Measurements from ENCODE around the gene GPC5. TPM values are rescaled to one million over a fixed set of nuclear protein-coding genes. Genes with fewer than 3 reads are reported as not detected.

The GPC5 gene
- total RNA-seq, 1 experiment from 2014 or later = 0.26 TPM

- Histone ChIP-seq H3K9me3 (ENCODE audit: control insufficient read depth, insufficient read depth, low read depth, low read length) (no peaks in the 10 kb centered on the region), H3K27me3 (ENCODE audit: control insufficient read depth, insufficient read depth, low read length) (no peaks in the 10 kb centered on the region), H3K36me3 (ENCODE audit: control insufficient read depth, insufficient read depth, low read length) (no peaks in the 10 kb centered on the region), H3K4me3 (ENCODE audit: low read depth in 2 of 2, low read length in 2 of 2) (no peak overlapping the region), H3K4me1 (ENCODE audit: control insufficient read depth, insufficient read depth, low read length) (no peaks in the 10 kb centered on the region), H3K27ac (ENCODE audit: low read length) (no peak overlapping the region)
- no TSS peak for BruUV-seq (replicated peaks)
- TF ChIP-seq, protein P1, sequence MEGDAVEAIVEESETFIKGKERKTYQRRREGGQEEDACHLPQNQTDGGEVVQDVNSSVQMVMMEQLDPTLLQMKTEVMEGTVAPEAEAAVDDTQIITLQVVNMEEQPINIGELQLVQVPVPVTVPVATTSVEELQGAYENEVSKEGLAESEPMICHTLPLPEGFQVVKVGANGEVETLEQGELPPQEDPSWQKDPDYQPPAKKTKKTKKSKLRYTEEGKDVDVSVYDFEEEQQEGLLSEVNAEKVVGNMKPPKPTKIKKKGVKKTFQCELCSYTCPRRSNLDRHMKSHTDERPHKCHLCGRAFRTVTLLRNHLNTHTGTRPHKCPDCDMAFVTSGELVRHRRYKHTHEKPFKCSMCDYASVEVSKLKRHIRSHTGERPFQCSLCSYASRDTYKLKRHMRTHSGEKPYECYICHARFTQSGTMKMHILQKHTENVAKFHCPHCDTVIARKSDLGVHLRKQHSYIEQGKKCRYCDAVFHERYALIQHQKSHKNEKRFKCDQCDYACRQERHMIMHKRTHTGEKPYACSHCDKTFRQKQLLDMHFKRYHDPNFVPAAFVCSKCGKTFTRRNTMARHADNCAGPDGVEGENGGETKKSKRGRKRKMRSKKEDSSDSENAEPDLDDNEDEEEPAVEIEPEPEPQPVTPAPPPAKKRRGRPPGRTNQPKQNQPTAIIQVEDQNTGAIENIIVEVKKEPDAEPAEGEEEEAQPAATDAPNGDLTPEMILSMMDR (IDR thresholded peaks at IDR 0.05) = no peak
- TF ChIP-seq TCF7L2 (IDR thresholded peaks at IDR 0.05; ENCODE audit: low read depth, low read length) (no peak), POLR2AphosphoS5 (IDR thresholded peaks at IDR 0.05; ENCODE audit: low read depth, low read length) (no peak), SIN3A (IDR thresholded peaks at IDR 0.05; ENCODE audit: borderline replicate concordance, insufficient read depth, low read depth, low read length) (no peak)
- TF ChIP-seq, protein P2, sequence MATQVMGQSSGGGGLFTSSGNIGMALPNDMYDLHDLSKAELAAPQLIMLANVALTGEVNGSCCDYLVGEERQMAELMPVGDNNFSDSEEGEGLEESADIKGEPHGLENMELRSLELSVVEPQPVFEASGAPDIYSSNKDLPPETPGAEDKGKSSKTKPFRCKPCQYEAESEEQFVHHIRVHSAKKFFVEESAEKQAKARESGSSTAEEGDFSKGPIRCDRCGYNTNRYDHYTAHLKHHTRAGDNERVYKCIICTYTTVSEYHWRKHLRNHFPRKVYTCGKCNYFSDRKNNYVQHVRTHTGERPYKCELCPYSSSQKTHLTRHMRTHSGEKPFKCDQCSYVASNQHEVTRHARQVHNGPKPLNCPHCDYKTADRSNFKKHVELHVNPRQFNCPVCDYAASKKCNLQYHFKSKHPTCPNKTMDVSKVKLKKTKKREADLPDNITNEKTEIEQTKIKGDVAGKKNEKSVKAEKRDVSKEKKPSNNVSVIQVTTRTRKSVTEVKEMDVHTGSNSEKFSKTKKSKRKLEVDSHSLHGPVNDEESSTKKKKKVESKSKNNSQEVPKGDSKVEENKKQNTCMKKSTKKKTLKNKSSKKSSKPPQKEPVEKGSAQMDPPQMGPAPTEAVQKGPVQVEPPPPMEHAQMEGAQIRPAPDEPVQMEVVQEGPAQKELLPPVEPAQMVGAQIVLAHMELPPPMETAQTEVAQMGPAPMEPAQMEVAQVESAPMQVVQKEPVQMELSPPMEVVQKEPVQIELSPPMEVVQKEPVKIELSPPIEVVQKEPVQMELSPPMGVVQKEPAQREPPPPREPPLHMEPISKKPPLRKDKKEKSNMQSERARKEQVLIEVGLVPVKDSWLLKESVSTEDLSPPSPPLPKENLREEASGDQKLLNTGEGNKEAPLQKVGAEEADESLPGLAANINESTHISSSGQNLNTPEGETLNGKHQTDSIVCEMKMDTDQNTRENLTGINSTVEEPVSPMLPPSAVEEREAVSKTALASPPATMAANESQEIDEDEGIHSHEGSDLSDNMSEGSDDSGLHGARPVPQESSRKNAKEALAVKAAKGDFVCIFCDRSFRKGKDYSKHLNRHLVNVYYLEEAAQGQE (IDR thresholded peaks at IDR 0.05; ENCODE audit: insufficient read depth in 1 of 2, low read depth in 2 of 2, low read length in 1 of 2) = no peak
- POLR2A ChIA-PET = no interaction called here
- in situ Hi-C loops (cut with HindIII; ENCODE audit: low pct_unique_long_range_greater_than_20kb, low sequenced_read_pairs) = no loop called here
- intact Hi-C loops (cut with micrococcal nuclease; ENCODE audit: unreplicated experiment) = no loop called here
- ATAC-seq = no peak
- CTCF ChIA-PET = no interaction called here
- no peak for DNase-seq (ENCODE audit: low read depth, low spot score)
These were observed 909.3 kb downstream of the GPC5 start for GRCh38 chr13:92307752-92308151.

DNA sequence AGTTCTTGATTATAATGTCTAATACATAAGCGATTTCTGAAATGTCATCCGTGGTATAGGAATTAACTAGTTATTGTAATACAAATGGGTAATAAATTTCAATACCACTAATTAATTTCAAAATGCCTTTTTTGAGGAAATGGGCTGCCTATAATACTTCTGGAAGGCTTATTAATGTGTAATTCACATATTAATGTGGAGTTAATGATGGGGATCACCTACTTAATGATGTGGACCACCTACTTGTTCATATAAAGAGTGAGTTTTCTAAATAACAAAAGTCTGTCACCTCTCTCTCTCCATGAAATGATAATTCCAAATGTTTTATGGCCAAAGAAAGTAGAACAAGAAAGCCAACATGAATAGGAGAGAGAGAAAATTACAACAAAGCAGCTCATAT lies 914.4 kb downstream of the GPC5 start:
- no TSS peak for BruUV-seq (replicated peaks)
- DNase-seq (ENCODE audit: low read depth, low spot score) = no peak
- Histone ChIP-seq H3K9me3 (ENCODE audit: control insufficient read depth, insufficient read depth, low read depth, low read length) (no peaks in the 10 kb centered on the region), H3K36me3 (ENCODE audit: control insufficient read depth, insufficient read depth, low read length) (no peaks in the 10 kb centered on the region), H3K27ac (ENCODE audit: low read length) (no peak overlapping the region), H3K4me3 (ENCODE audit: low read depth in 2 of 2, low read length in 2 of 2) (no peak overlapping the region), H3K4me1 (ENCODE audit: control insufficient read depth, insufficient read depth, low read length) (no peaks in the 10 kb centered on the region), H3K27me3 (ENCODE audit: control insufficient read depth, insufficient read depth, low read length) (no peaks in the 10 kb centered on the region)
- POLR2A ChIA-PET = no interaction called here
- intact Hi-C loops (cut with micrococcal nuclease; ENCODE audit: unreplicated experiment) (no loop called here), in situ Hi-C loops (cut with HindIII; ENCODE audit: low pct_unique_long_range_greater_than_20kb, low sequenced_read_pairs) (no loop called here)
- CTCF ChIA-PET = no interaction called here
- TF ChIP-seq, protein P2 (IDR thresholded peaks at IDR 0.05; ENCODE audit: insufficient read depth in 1 of 2, low read depth in 2 of 2, low read length in 1 of 2) = no peak
- no peak for TF ChIP-seq SIN3A (IDR thresholded peaks at IDR 0.05; ENCODE audit: borderline replicate concordance, insufficient read depth, low read depth, low read length)
- no peak for ATAC-seq
